Neutrophil (primary cell): ENCODE measurements around the gene TLE3.

Experiments
- H3K27ac ChIP-seq: fragments of 200-600 bp; sonication (generic); 2 replicates; pipeline ENCODE4 v1.5.1; 2016; ENCODE audit warnings: mild to moderate bottlenecking, moderate library complexity
- H3K27me3 ChIP-seq: fragments of 200-600 bp; sonication (generic); 2 replicates; pipeline ENCODE4 v1.6.0; 2016; ENCODE audit warnings: mild to moderate bottlenecking
- H3K36me3 ChIP-seq: fragments of 200-600 bp; sonication (generic); 2 replicates; pipeline ENCODE4 v1.5.1; 2017
- H3K4me1 ChIP-seq, 2 experiments: fragments of 200-600 bp in 1 of 2; sonication (generic) in 1 of 2; 1 replicate in 1 of 2; 2 replicates in 1 of 2; pipeline versions ENCODE4 v1.5.1 to v1.6.1; 2013 to 2016; ENCODE audit warnings: low read depth in 1 of 2, low read length in 1 of 2, mild to moderate bottlenecking in 1 of 2, moderate library complexity in 1 of 2; ENCODE audit not compliant: control insufficient read depth in 1 of 2, insufficient read depth in 1 of 2
- H3K4me3 ChIP-seq, 2 experiments: fragments of 200-600 bp in 1 of 2; sonication (generic) in 1 of 2; 1 replicate in 1 of 2; 2 replicates in 1 of 2; pipeline ENCODE4 v1.5.1; 2013 to 2016; ENCODE audit warnings: low read depth in 1 of 2, low read length in 1 of 2, mild to moderate bottlenecking in 1 of 2, moderate library complexity in 1 of 2
- H3K9me3 ChIP-seq: fragments of 200-600 bp; sonication (generic); 2 replicates; pipeline ENCODE4 v1.5.1; 2016
- CTCF ChIP-seq: fragments of 200-600 bp; sonication (generic); IDR thresholded peaks from 2 replicates; pipeline ENCODE4 v1.5.1; 2016; ENCODE audit warnings: antibody characterized with exemption

The TLE3 gene

GRCh38 chr15:70016511-70016994 is 81.2 kb downstream of the TLE3 start:
- no peak overlapping the region for H3K4me3 ChIP-seq
- no peak overlapping the region for H3K27ac ChIP-seq
- TF ChIP-seq CTCF, result no peak
- no peaks in the 10 kb centered on the region for H3K9me3 ChIP-seq
- H3K36me3 ChIP-seq, result no peaks in the 10 kb centered on the region
- no peaks in the 10 kb centered on the region for H3K4me1 ChIP-seq
- H3K27me3 ChIP-seq, result peaks cover 13% of the 10 kb centered on the region

DNA sequence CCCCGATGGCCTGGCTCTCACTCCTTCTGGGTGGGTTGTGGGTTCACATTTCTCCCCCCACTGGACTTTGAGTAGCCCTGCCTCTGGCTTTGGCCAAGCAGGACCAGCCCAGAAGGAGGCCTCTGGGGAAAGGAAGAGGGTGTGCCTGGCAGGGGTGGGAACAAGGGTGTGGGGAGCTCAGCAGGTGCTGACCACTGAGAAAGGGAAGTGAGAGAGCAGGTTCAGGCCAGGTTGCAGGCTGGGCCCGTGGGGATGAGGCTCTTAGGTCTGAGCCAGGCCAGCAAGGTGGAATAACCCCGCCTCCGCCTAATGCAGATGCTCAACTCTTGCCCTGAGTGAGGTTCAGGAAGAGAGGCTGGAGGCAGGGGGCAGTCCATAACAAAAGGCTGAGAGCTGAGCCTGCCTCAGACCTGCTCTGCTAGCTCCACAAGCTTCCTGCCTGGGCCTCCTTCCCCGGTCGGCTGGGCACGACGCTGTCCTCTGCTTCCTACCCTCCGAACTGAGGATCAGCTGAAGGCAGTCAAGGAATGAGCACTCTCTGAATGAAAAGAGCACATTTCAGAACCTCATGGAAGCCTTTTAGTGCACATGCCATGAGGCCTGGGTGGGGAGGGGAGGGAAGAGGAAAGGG is 82.7 kb downstream of the TLE3 start:
- Histone ChIP-seq H3K4me3 (no peak overlapping the region), H3K4me1 (no peaks in the 10 kb centered on the region), H3K9me3 (no peaks in the 10 kb centered on the region), H3K36me3 (no peaks in the 10 kb centered on the region), H3K27me3 (peaks cover 13% of the 10 kb centered on the region), H3K27ac (no peak overlapping the region)
- no peak for TF ChIP-seq CTCF

- H3K4me1 ChIP-seq, result no peaks in the 10 kb centered on the region
- H3K9me3 ChIP-seq, result no peaks in the 10 kb centered on the region
- H3K4me3 ChIP-seq, result no peak overlapping the region
- peaks cover 13% of the 10 kb centered on the region for H3K27me3 ChIP-seq
- no peak for TF ChIP-seq CTCF
- no peak overlapping the region for H3K27ac ChIP-seq
- no peaks in the 10 kb centered on the region for H3K36me3 ChIP-seq
These were observed 83.4 kb downstream of the TLE3 start for GRCh38 chr15:70014331-70014730.

DNA sequence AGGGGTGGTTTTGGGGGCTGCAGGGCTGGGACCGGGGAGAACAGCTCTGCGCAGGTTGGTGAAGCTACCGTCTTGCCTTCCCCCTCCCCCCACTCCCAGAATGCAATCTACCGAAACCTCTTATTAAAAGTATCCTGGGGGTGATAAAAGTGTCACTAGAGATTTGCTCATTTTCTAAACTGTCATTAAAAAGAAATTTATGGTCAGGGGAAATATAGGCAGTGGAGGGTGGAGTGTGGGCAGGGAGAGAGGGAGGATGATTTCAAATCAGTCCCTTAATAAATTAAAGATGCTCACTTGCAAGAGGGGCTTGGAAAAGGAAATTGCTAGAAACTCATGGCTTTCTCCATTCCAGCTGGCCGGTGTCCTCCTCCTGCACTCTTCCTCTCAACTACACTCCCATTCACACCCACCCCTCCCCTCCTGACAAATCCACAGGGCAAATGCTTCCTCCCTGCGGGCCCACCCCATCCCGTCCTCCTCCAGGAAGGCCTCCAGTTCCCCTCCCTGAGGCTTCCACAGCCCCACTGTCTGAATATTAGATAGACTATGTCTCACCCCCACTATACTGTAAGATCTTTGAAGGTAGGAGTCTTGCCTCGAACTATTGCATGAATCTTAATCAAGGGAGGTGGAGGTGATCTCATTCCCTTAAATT is 83.9 kb downstream of the TLE3 start:
- Histone ChIP-seq H3K36me3 (no peaks in the 10 kb centered on the region), H3K27ac (no peak overlapping the region), H3K27me3 (peaks cover 13% of the 10 kb centered on the region), H3K4me3 (no peak overlapping the region), H3K4me1 (no peaks in the 10 kb centered on the region), H3K9me3 (no peaks in the 10 kb centered on the region)
- TF ChIP-seq CTCF, result no peak

GRCh38 chr15:70012895-70013294 is 84.8 kb downstream of the TLE3 start:
- no peak overlapping the region for H3K4me3 ChIP-seq
- peaks cover 13% of the 10 kb centered on the region for H3K27me3 ChIP-seq
- H3K36me3 ChIP-seq, result no peaks in the 10 kb centered on the region
- H3K9me3 ChIP-seq, result no peaks in the 10 kb centered on the region
- TF ChIP-seq CTCF, result no peak
- no peaks in the 10 kb centered on the region for H3K4me1 ChIP-seq
- no peak overlapping the region for H3K27ac ChIP-seq
